HS-5 (cell line): Measurements from ENCODE around the gene DNAH7.
"Not testable (repeated sequence)": the region's sequence is repeated elsewhere in the genome, so short reads cannot be mapped to it uniquely, and the experiment has no call there.

Experiments
- DNase-seq: peaks from one replicate; pipeline ENCODE4 v3.0.0-alpha.2; 2012; ENCODE audit warnings: low read depth

The DNAH7 gene

DNA sequence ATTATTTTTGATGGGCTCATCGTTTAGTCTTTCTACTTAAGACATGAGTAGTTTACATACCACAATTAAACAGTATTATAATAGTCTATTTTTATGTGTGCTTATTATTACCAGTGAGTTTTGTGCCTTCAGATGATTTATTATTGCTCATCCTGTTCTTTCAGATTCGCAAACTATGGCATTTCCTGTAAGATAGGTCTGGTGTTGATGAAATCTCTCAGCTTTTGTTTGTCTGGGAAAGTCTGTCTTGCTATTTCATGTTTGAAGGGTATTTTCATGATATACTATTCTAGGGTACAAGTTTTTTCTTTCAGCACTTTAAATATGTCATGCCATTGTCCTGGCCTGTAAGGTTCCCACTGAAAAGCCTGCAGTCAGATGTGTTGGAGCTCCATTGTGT is 101.3 kb downstream of the DNAH7 start:
- peak; percentile 3 for DNase-seq

GRCh38 chr2:195961873-195962272 is 106.8 kb downstream of the DNAH7 start:
- DNase-seq = no peak

- DNase-seq = no peak
Observed at GRCh38 chr2:195959341-195959740, 109.3 kb downstream of the DNAH7 start.

DNA sequence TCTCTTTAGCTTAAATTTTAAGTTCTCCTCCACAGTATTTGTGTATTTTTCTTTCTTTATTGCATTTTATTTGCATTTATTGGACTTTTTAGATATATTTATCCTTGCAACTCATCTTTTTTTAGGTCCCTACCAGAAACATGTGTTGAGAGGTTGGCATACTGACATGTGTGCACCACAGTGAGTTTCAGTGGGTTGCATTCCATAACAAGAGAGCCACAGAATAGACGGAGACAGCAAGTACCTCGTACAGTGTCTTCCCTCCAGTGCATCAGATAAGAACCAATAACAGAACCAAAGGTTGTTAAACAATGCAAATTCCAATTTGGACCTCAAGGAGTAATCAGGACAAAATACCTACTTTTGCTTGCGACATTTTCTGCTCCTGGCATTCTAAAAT is 111.9 kb downstream of the DNAH7 start:
- no peak for DNase-seq

DNA sequence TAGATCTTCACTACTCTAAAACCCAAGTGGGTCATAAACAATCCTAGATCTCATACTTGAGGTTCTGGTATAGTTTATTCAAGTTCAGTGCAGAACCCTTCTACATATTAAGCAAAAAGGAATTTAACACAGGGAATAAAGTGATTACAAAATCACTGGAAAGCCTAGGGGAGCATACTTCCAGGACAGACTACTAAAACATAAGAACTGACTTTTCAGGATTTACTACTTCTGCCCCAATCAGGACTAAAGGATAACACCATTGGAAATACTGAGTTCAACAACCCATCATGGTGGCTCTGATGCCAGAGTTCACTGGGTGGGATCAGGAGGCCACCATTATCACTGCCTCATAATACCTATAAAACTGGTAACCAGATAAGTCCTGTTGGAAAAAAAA is 123.6 kb downstream of the DNAH7 start:
- DNase-seq = no peak

DNA sequence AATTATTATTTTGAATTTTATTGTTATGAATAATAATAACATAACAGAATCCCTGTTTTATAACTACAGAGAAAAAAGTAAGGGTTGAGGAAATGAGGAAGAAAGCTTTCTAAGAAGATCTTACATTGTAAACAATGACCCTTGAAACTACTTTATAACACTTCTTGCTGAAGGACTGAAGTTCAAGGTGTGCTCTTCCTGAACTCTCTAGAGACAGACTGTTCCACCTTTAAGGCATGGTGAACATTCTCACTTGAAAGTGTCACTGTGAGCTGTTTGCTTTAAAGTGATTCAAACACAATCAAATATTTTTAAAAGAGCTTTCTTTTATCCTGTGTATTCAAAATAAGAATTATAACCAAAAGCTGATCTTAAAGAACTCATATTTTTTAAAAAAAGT is 131.5 kb downstream of the DNAH7 start:
- no peak for DNase-seq

GRCh38 chr2:195934484-195934883 is 134.2 kb downstream of the DNAH7 start:
- no peak for DNase-seq

DNA sequence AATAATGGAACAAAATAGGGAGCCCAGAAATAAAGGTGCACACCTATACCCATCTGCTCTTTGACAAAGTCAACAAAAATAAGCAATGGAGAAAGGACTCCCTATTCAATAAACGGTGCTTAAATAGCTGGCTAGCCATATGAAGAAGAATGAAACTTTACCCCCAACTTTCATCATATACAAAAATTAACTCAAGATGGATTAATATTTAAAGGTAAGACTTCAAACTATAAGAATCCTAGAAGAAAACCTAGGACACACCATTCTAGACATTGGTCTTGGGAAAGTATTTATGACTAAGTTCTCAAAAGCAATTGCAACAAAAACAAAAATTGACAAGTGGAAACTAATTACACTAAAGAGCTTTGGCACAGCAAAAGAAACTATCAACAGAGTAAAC is 139.1 kb downstream of the DNAH7 start:
- no peak for DNase-seq

DNA sequence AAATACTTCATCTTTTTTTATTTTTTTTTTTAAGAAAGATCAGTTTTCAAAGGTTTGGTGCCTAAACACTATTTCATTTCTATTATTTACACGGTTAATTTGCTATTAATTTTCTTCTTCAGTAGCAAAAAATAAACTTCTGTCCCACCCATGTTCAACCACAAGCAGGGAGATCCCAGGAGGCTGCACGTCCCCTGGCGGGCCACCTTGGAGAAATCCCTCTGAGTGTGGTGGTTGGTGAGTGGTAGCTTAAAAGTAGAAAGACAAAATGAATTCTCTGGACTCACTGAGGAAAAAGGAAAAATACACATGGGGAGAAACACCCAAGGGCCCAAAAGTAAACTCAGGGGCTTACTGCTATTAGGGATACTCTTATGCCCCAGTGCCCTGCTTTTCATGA is 143.5 kb downstream of the DNAH7 start:
- no peak for DNase-seq

DNA sequence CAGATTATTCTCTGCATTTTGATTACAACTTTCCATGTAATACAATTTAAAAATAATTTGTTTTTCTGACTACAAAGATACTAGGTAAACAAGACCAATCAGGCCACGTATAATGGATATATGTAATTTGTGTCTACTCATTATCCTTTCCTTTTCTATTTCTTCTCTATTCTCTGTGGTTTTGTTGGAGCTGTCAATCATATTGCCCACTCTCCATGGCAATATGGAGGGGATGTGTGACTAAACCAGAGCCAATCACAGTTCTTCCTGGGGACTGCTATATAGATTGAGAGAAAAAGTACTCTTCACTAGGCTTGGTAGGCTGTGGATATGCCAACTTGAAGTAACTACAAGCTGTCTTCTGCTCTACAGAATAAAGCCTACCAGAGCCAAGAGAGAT is 144.7 kb downstream of the DNAH7 start:
- DNase-seq = no peak

DNA sequence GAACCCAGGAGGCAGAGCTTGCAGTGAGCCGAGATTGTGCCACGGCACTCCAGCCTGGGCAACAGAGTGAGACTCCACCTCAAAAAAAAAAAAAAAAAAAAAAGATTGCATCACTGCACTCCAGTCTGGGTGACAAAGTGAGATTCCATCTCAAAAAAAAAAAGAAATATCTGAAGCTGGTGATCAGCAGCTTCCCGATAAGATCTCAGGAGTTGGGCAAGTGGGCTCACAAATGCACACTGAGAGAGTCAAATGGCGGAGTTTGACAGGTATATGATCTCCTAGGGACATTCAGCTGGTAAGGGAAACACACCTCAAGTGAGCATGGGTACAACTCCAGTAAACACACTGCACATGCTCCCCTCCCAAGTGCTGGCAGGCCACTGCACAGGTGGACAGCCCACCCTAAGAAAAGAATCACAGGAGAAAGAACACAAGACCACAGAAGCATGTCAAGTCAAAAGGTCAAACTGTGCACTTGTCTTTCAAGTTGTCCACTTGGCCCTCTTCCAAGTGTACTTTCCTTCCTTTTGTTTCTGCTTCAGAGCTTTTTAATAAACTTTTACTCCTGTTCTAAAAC is 151.5 kb downstream of the DNAH7 start:
- not testable (repeated sequence) for DNase-seq

DNA sequence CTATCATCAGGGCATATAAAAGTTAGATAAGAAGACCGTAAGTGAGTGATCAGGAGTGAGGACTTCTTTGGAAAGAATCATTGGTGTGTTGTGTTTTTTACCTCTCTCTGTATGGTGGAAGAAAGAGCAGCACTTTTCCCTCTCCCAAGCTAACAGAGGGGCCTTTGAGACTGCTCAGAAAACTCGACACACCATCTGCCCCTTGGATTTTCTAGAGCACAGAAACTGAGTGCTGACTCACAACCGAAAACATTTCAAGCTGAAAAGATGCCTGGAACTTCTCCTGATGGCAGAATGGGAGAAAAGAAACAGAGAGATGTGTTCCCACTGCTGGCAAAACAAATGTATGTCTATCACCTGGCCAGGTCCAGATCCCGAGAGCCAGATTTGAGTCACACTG is 156.6 kb downstream of the DNAH7 start:
- DNase-seq = no peak

DNA sequence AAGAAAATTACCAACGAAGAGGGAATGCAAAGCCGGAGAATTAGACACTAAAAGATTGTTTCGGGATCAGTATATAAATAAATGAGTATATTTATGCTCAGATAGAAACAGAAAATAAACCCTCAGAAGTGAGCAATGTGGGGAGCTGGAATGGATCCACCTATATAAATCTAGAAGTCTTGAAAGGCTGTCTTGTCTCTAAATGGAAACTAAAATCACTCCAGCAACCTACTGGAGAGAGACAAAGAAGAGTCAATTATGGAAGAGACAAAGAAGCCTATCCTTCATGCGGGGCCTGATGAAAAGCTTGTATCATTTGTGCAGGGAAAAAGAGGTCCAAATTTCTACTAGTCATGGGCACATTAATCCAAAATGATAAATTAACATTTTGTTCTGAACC is 158.1 kb downstream of the DNAH7 start:
- DNase-seq = no peak

GRCh38 chr2:195909926-195910325 is 158.7 kb downstream of the DNAH7 start:
- no peak for DNase-seq

DNA sequence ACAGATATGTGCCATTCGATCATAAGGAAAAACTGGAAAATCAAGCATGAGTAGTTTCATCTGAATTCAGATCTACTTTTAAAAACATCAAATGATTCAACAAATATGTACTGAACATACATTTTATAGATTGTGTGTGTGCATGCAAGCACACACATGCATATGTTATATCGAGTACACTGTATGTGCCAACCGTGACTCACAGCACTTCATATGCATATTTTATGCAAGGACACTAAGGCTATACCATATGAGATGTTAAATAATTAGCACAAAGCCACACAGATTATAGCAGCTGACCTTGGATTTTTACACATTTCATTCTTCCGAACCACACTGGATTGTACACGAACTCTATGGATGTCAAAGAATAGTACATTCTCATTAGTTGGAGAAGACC is 161.2 kb downstream of the DNAH7 start:
- no peak for DNase-seq

DNA sequence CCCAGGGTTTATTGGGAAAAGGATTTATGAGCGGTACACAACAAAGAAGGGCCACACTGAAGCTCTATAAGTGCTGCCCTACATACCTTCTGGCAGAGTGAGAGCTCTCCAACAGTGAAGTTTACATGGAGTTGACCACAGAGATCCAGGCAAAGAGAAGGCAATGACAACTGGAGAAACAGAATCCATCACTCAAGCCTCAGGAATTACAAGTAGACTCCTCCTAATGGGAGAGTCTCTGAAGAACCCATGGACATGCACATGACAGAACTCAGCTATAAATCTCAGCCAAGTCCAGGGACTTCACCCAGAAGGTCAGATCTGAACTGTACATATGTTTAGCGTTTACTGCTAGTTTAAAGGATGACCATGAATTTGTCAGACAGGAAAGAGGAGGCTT is 164.7 kb downstream of the DNAH7 start:
- no peak for DNase-seq

DNA sequence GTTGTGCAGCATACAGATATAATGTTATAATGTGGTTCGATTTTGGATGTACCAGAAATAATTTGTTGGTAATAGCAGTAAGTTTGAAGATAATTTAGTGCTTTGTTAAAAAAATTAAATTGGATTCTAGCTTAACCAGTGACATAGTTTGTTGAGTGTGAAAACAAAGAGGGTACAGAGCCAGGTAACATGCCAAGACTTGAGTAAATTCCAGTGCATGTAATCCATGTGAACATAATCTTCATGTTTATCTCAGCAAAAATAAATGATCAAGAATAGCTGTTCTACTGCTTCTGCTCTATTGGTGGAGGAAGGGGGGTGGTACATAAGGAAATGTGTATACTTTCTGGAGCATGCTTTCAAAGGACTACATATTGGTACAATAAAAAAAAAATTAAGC is 165.8 kb downstream of the DNAH7 start:
- DNase-seq = no peak

DNA sequence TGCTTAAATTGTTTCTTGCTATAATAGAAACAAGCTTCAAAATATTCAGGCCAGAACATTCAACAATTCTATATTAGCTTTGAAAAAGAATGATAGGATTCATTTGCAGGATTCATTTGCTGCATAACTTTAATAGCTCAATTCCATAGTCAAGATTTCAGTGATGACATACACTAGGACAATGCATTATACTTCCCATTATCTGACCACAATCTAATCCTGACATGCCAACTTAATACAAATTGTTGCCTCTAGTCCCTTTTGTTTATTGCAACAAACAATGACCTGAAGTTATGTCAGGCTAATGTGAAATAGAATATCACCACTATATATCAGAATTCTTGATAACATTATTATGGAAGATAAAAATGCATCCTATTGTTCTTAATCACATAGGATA is 169.4 kb downstream of the DNAH7 start:
- DNase-seq = no peak

DNA sequence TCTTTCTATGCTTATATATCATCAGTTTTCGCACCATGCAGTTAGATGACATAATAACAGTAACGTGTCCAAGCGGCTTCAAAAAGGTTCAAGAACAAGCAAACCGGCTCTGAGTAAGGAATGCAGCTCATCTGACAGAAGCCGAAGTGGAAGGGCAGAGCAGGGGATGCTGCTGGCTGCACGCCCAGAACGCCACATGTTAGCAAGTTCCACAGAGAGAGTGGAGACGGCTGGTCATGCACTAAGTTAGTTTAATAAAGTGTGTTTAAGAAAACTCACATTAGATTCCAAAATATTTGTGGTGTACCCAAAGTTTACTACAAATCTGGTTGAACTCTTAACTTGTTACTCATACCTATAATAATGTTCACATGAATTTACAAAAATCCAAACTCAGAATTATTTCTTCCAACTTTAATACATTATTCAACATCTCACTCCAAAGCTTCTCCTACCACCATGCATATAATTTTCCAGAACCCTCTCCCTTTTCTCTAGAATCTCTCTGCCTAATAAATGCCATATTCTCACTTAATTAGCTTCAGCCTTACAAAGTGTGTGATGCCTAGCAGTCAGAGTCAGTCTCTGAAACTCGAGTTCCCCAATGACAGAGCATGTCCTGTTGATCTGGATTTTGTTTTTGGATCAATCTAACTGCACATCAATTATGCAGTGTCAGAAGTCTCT is 170.0 kb downstream of the DNAH7 start:
- peak; percentile 92 for DNase-seq

DNA sequence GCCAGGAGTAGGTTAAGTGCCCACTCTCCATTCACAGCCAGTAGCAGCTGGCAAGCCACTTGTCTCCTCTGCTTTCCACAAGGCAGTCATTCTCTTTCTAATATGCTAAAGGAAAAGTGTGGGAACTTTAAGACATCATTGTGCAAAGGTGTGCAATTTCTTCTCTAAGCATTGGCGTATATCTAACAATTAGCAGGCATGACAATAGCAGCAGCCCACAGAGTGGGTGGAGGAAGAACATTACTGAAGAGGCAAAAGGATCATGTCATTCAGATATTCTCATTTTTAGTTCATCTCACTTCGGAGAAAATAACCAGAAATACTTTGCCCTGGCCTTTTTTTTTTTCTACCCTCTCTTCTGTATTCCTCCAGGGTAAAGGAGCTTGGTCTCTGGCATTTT is 177.6 kb downstream of the DNAH7 start:
- no peak for DNase-seq

DNA sequence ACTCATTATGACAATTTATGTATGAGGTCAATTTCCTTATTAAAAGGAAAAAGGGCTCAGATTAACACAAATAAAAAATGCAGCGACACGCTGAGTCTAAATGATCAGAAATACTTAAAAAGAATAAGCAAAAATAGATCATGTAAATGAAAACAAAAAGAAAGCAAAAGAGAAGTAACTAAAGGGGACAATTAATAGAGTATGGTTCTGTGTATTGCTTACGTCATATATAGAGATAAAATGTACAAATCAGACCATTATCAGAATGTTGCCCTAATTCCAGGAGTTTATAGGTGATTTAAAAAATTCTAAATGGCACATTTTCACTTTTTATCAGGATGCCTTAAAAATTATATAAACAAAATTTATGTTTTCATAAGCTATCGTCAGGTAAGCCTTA is 189.5 kb downstream of the DNAH7 start:
- no peak for DNase-seq

GRCh38 chr2:195871326-195871725 is 197.3 kb downstream of the DNAH7 start:
- DNase-seq = no peak

GRCh38 chr2:195864316-195864715 is 204.3 kb downstream of the DNAH7 start:
- DNase-seq = no peak

- no peak for DNase-seq
Observed at GRCh38 chr2:195863564-195863963, 205.1 kb downstream of the DNAH7 start.
